Gastroesophageal sphincter (tissue), 3 donors: ENCODE measurements around the gene AKAP6.

ENCODE experiments used
- POLR2A ChIP-seq, 2 donors: fragments of 450-650 bp; IDR thresholded peaks; one replicate each; pipeline ENCODE4 v1.6.1; 2017; ENCODE audit warnings: antibody characterized with exemption in 2 of 2, mild to moderate bottlenecking in 2 of 2, moderate library complexity in 1 of 2
- POLR2AphosphoS5 ChIP-seq: sonication (generic); formaldehyde crosslinking; IDR thresholded peaks from one replicate; pipeline ENCODE4 v1.6.1; 2017; ENCODE audit warnings: antibody characterized with exemption
- TF ChIP-seq, protein P1 (sequence below), 4 experiments: fragments of 200-600 bp in 2 of 4; fragments of 450-650 bp in 2 of 4; sonication (generic) in 1 of 4; IDR thresholded peaks; one replicate each; pipeline ENCODE4 v1.5.1; 2017 to 2019; ENCODE audit warnings: antibody characterized with exemption in 4 of 4, mild to moderate bottlenecking in 2 of 4, moderate library complexity in 2 of 4

DNA sequence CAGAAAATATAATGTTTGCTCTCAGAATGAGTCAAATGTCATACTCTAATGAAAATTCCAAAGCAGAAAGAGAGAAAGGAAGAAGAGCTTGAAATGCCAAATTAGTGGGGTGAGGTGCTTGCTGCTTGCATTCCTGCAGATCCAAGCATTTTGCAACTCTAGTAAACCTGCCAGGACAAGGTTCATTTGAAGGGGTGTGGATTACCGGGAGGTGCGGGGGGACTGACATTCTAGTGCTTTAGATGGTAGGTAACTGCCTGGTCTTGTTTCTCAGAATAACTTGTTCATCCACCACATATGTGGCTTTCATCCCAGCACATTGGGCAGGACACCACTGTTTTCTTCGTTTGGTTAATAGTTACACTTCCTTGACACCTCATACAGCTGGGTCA, 144.4 kb downstream of the AKAP6 start:
- no peak for TF ChIP-seq POLR2A (IDR thresholded peaks at IDR 0.05)
- TF ChIP-seq POLR2AphosphoS5: peak; percentile 84
- TF ChIP-seq, protein P1, sequence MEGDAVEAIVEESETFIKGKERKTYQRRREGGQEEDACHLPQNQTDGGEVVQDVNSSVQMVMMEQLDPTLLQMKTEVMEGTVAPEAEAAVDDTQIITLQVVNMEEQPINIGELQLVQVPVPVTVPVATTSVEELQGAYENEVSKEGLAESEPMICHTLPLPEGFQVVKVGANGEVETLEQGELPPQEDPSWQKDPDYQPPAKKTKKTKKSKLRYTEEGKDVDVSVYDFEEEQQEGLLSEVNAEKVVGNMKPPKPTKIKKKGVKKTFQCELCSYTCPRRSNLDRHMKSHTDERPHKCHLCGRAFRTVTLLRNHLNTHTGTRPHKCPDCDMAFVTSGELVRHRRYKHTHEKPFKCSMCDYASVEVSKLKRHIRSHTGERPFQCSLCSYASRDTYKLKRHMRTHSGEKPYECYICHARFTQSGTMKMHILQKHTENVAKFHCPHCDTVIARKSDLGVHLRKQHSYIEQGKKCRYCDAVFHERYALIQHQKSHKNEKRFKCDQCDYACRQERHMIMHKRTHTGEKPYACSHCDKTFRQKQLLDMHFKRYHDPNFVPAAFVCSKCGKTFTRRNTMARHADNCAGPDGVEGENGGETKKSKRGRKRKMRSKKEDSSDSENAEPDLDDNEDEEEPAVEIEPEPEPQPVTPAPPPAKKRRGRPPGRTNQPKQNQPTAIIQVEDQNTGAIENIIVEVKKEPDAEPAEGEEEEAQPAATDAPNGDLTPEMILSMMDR (IDR thresholded peaks at IDR 0.05): no peak
